Lower leg skin (tissue), 3 donors: Measurements from ENCODE around the gene CDH13.

Experiments
- POLR2A ChIP-seq, 2 donors: fragments of 450-650 bp; IDR thresholded peaks; one replicate each; pipeline ENCODE4 v1.6.1; 2016 to 2017; ENCODE audit warnings: antibody characterized with exemption in 2 of 2, mild to moderate bottlenecking in 1 of 2, moderate library complexity in 1 of 2
- TF ChIP-seq, protein P1 (sequence below), 3 donors: fragments of 450-650 bp; IDR thresholded peaks; one replicate each; pipeline ENCODE4 v1.5.1; 2016; ENCODE audit warnings: antibody characterized with exemption in 3 of 3, mild to moderate bottlenecking in 3 of 3, moderate library complexity in 2 of 3

GRCh38 chr16:82633964-82634600, 7.3 kb downstream of the CDH13 start:
- TF ChIP-seq, protein P1, sequence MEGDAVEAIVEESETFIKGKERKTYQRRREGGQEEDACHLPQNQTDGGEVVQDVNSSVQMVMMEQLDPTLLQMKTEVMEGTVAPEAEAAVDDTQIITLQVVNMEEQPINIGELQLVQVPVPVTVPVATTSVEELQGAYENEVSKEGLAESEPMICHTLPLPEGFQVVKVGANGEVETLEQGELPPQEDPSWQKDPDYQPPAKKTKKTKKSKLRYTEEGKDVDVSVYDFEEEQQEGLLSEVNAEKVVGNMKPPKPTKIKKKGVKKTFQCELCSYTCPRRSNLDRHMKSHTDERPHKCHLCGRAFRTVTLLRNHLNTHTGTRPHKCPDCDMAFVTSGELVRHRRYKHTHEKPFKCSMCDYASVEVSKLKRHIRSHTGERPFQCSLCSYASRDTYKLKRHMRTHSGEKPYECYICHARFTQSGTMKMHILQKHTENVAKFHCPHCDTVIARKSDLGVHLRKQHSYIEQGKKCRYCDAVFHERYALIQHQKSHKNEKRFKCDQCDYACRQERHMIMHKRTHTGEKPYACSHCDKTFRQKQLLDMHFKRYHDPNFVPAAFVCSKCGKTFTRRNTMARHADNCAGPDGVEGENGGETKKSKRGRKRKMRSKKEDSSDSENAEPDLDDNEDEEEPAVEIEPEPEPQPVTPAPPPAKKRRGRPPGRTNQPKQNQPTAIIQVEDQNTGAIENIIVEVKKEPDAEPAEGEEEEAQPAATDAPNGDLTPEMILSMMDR (IDR thresholded peaks at IDR 0.05), result no peak
- no peak for TF ChIP-seq POLR2A (IDR thresholded peaks at IDR 0.05)
